Hepatocyte (in vitro differentiated cells): ENCODE measurements around the gene GTSE1.

Source experiments
- CTCF ChIP-seq: fragments of 200-600 bp; sonication (generic); IDR thresholded peaks from 2 replicates; pipeline ENCODE4 v1.5.1; 2016; ENCODE audit warnings: antibody characterized with exemption, mild to moderate bottlenecking; ENCODE audit not compliant: poor library complexity
- EZH2phosphoT487 ChIP-seq: fragments of 200-600 bp; sonication (generic); IDR thresholded peaks from one replicate; pipeline ENCODE4 v1.6.1; 2018; ENCODE audit warnings: antibody characterized with exemption, mild to moderate bottlenecking, low read depth, moderate library complexity; ENCODE audit not compliant: unreplicated experiment, severe bottlenecking

DNA sequence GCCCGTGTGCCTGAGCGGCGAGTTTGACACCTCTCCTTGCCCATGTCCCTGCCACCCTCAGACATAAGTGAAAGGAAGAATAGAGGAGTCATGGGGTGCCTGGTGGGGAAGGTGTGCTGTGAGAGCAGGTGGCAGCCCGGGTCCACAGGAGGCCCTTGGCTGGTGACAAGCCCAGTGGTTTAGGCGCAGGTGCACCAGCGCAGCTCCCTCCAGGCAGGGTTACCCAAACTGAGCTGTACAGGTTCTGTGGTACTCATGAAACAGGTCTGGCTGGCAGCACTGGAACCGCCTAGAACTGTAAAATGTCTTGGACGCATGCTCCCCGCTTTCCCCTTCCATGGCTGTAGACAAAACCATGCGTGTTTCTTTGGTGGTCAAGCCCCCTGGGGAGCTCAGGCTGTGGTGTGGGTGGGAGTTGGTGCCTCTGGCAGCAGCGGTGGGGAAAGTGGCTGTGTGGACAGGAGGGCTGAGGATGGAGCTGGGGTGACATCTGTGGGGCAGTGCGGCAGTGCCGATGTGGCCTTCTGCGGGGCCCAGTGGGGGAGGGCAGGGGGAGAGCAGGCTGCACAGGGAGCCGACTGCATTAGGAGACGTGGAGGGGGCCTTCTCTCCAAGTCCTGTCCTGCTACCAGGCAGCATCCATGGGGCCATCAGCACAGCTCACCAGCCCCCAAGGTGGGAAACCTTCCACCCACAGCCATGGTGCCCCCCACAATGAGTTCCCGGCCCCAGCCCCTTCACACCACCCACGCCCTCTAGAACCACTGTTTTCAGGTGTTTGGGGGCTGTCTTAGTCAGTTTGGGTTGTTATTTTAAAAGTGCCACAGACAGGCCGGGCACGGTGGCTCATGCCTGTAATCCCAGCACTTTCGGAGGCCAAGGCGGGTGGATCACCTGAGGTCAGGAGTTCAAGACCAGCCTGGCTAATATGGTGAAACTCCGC lies 5.6 kb upstream of the GTSE1 start:
- TF ChIP-seq CTCF: no peak
- TF ChIP-seq EZH2phosphoT487: no peak
